Stimulated activated CD4-positive, alpha-beta T cell treated with anti-CD3 and anti-CD28 coated beads, Interleukin-15, amount 100 ng/mL, for 1 hour (primary cell): Measurements from ENCODE around the gene RAD51D.
"Not testable (repeated sequence)": the region's sequence is repeated elsewhere in the genome, so short reads cannot be mapped to it uniquely, and the experiment has no call there.

Experiments
- DNase-seq, 2 donors: peaks; one replicate each; pipeline ENCODE4 v3.0.0-alpha.2; 2020; ENCODE audit warnings: low read depth in 1 of 2, low spot score in 1 of 2

Gene RAD51D

GRCh38 chr17:35119370-35120165 is at the start of gene RAD51D:
TSS of gene RAD51D (minus strand) at chr17:35119860. CDS start at chr17:35119613, 247 bp downstream.
- peak; percentile 66 to 74 for DNase-seq

DNA sequence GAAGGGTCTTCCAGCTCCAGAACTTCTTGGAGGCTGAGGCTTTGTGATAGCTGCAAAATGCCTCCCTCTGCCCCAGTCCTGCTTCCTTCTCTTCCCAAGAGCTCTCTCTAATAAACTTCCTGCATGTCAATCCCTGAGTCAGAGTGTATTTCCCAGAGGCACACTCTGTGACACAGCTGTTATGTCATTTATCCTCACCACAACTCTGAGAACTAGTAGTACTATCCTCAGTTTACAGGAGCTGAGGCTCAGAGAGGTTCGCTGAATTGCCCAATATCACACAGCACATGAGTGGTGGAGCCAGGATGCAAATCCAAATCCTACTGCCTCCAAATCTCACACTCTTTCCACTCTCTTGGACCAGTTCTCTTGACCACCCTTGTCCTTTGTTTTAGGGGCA is 48.0 kb upstream of the RAD51D start:
- DNase-seq: no peak

- DNase-seq: no peak
Observed at GRCh38 chr17:35167046-35167445, 47.4 kb upstream of the RAD51D start.

DNA sequence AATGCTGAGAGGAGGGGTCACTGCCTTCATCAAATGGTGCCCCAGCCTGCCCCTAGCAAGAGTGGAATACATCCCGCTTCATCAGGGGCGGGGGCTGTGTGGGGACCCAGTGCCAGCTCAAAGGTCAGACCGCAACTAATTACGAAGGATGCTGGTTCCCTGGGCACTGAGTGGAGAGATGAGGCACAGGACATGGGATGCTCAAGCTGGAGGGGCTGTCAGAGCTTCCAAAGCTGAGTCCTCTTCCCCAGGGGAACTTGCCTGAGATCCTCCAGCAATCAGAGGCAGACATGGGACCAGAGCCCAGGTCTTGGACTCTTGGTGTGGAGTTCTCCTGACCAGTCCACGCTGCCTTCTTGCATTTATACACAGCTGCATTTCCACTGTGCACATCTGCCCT is 46.9 kb upstream of the RAD51D start:
- DNase-seq: no peak

DNA sequence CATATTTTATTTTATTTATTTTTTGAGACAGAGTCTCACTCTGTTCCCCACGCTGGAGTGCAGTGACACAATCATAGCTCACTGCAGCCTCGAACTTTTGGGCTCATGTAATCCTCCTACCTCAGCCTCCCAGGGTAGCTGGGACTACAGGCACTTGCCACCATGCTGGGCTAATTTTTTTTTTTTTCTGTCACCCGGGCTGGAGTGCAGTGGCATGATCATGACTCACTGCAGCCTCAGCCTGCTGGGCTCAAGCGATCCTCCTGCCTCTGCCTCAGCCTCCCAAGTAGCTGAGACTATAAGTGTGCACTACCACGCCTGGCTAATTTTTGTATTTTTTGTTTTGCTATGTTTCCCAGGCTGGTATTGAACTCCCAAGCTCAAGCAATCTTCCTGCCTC is 45.1 kb upstream of the RAD51D start:
- no peak for DNase-seq

DNA sequence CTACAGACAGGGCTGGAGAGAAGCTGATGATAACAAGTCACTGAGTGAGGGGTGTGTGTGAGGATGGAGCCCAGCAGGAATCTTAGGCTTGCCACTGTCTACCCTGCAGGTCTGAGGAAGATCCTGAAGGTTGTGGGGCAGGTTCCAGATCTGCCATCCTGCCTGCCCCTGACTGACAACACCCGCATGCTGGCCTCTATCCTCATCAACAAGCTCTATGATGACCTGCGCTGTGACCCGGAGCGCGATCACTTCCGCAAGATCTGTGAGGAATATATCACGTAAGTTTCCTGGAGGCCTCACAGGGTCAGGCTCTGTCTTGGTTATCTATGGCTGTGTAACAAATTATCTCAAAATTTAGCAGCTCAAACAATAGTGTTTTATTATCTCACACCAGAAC is 44.2 kb upstream of the RAD51D start:
- DNase-seq: no peak

DNA sequence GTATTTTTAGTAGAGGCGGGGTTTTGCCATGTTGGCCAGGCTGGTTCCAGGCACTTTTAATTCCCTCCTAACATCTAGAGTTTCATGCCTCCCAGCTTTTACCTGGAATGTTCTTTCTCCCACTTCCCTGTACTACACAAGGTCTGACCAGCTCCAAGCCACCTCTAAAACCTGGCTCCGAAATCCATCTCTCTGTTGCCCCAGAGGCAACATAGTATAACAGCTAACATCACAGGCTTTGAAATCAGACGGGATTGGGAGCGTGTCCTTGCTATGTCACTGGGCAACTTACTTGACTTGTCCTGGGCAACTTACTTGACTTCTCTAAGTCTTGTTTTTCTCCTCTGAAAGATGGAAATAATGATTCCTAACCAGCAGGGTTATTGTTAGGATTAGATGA is 43.1 kb upstream of the RAD51D start:
- DNase-seq: no peak

DNA sequence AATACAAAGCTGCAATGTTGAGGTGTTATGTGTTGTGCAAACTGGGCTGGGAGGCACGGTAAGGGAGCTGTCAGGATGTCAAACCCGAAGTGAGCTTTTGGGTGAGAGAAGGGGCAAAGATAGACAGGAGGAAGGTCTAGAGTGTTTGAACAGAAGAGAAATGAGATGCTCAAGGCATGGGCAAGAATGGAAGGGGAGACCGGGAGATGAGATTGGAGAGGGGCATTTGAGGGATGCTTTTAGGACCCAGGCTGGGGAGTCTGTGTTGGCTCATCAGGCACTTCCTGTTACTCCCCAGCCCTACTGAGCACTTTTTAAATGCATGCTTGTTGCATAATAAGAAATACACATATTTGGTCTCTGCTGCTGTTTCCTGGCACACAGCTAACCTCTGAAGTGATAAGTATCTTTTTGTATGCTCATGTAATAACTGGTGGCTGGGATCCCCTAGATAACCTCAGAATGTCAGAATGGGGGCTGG is 41.7 kb upstream of the RAD51D start:
- DNase-seq: no peak

DNA sequence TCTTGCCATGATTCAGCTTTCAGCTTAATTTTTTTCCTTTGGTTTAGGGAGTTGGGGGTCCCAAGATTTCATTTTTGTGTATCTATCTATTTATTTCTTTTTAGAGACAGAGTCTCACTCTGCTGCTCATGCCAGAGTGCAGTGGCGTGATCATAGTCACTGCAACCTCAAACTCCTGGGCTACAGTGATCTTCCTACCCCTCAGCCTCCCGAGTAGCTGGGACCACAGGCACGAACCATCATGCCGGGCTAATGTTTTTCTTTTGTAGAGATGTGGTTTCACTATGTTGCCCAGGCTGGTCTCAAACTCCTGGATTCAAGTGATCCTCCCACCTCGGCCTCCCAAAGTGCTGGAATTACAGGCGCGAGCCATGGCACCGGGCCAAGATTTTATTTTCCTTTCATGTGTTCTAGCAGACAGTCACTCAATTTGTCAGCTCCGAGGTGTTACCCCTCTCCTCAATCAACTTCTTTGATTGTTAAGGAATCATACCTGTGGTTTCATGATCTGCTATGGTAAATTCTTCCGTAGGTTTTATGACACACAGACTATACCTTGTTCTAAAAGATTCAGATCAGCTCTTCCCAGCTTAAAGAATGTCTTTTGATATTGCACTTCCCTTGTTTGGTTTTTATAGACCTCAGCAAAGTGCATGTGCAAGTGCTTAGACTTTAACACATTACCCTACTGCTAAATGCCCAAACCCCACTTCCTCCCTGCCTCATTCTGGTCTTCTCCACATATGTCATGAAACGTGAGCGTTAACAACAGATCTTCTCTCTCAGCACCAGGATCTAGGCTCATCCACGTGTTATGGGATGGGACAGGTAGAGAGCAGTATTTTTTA is 40.9 kb upstream of the RAD51D start:
- DNase-seq: no peak

- no peak for DNase-seq
Observed at GRCh38 chr17:35159940-35160339, 40.3 kb upstream of the RAD51D start.

DNA sequence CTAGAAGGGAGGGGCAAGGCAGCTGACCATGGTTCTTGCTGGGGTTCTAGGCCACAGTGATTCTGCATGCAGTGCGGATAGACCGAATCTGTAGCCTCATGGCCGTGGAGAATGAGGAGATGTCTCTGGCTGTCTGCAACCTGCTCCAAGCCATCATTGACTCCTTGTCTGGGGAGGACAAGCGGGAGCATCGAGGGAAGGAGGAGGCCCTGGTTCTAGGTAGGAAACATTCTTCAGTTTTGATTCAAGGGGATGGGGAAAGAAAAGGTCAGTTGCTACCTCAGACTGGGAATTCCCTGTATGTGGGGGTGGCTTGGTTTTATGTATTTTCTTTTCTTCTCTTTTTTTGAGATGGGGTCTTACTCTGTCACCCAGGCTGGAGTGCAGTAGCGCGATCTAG is 35.6 kb upstream of the RAD51D start:
- DNase-seq: no peak

- no peak for DNase-seq
Observed at GRCh38 chr17:35154196-35155165, 34.8 kb upstream of the RAD51D start.

DNA sequence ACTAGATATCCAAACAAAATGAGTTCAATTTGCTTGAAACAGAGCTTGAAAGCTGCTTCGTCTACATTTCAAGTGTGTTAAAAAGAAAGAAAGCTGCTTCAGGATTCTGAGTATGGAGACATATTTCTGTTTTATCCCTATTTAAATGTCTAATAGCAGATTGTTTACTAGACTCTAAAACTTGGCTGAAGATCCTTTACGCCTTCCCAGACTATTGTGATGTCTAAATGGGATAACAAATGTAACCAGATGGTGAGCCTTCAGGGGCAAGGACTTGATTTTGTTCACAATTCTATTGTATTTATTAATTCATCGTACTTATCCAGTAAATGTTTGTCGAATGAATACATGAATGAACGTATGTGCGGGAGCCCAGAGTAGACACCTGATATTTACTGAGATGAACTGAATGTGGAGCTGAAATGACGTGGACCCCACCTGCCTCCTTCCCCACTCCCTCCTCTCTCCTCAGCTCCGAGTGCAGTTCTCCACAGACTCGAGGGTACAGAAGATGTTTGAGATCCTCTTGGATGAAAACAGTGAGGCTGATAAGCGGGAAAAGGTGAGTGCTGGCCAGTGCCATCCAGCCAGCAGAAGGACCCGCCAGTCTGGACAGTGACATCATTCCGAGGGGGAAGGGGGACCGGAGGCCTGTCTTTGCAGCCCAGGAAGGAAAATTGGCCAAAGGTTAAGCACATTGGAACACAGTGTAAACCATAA is 32.9 kb upstream of the RAD51D start:
- no peak for DNase-seq

DNA sequence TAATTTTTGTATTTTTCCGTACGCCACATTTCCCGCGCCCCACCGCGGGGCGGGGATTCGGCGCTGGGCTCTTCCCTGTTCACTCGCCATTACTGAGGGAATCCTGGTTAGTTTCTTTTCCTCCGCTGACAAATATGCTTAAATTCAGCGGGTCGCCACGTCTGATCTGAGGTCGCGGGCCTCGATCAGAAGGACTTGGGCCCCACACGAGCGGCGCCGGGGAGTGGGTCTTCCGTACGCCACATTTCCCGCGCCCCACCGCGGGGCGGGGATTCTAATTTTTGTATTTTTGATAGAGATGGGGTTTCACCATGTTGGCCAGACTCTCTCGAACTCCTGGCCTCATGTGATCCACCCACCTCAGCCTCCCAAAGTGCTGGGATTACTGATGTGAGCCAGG is 31.4 kb upstream of the RAD51D start:
- DNase-seq: not testable (repeated sequence)

- DNase-seq: no peak
Observed at GRCh38 chr17:35149941-35150340, 30.3 kb upstream of the RAD51D start.

GRCh38 chr17:35148144-35148543 is 28.5 kb upstream of the RAD51D start:
- no peak for DNase-seq

- no peak for DNase-seq
Observed at GRCh38 chr17:35147375-35147905, 27.8 kb upstream of the RAD51D start, which contains the start of gene UNC45B. TSS of gene UNC45B (plus strand) at chr17:35147817. CDS start at chr17:35148264, 447 bp downstream.

GRCh38 chr17:35146214-35146833 is 26.7 kb upstream of the RAD51D start:
- DNase-seq: no peak

GRCh38 chr17:35144840-35145239 is 25.2 kb upstream of the RAD51D start:
- no peak for DNase-seq

GRCh38 chr17:35142467-35142796 is 22.8 kb upstream of the RAD51D start:
- no peak for DNase-seq
